ENCODE data around the gene HOXD10. TPM values are rescaled to one million over a fixed set of nuclear protein-coding genes. Genes with fewer than 3 reads are reported as not detected.
A peak's percentile ranks its signal among the peaks of the same experiment; 100 is the strongest.

Gene HOXD10
- total RNA-seq, 1 donor from 2014 or later: 0.62 TPM

GRCh38 chr2:176164611-176165369 is 48.2 kb downstream of the HOXD10 start:
- no peak for DNase-seq

GRCh38 chr2:176165370-176166050 is 48.9 kb downstream of the HOXD10 start:
- DNase-seq: no peak

- no peak for DNase-seq
These were observed 49.7 kb downstream of the HOXD10 start for GRCh38 chr2:176166272-176166671.

GRCh38 chr2:176167398-176167797 is 50.8 kb downstream of the HOXD10 start:
- no peak for DNase-seq

GRCh38 chr2:176169181-176169580 is 52.6 kb downstream of the HOXD10 start:
- DNase-seq: no peak

Small RNA genes lying within 50 kb of the gene (small RNA-seq; reads per million reads assigned to genes)
- 14,318 reads per million, percentile 100 among the genes with 10 or more reads in this experiment for gene MIR10B (ENCODE audit: low replicate concordance)

Other genes starting within 250 kb of the HOXD10 start
- gene LNPK, start 114.5 kb upstream of the HOXD10 start, total RNA-seq: 68.4 TPM
- not detected for gene EVX2, start 32.8 kb upstream of the HOXD10 start, total RNA-seq
- not detected for gene HOXD13, start 24.1 kb upstream of the HOXD10 start, total RNA-seq
- not detected for gene HOXD12, start 17.0 kb upstream of the HOXD10 start, total RNA-seq
- gene HOXD11, start 9.5 kb upstream of the HOXD10 start, total RNA-seq: not detected
- gene HOXD9, start 5.9 kb downstream of the HOXD10 start, total RNA-seq: 1.8 TPM
- gene HOXD8, start 12.9 kb downstream of the HOXD10 start, total RNA-seq: 2.7 TPM
- gene HOXD4, start 34.8 kb downstream of the HOXD10 start, total RNA-seq: 1.5 TPM
- 1.9 TPM for gene HOXD3, start 40.5 kb downstream of the HOXD10 start, total RNA-seq
- not detected for gene HOXD1, start 71.9 kb downstream of the HOXD10 start, total RNA-seq
- gene MTX2, start 152.7 kb downstream of the HOXD10 start, total RNA-seq: 28.3 TPM

Measured in tongue (tissue), 3 donors.